Tibial nerve (tissue), 4 donors: ENCODE data around the gene UNC45B. TPM values are rescaled to one million over a fixed set of nuclear protein-coding genes. Genes with fewer than 3 reads are reported as not detected.

Experiments used
- DNase-seq, 2 donors: peaks; one replicate each; pipeline ENCODE4 v3.0.0-alpha.2; 2019; ENCODE audit warnings: low spot score in 2 of 2
- H3K27ac ChIP-seq, 4 donors: fragments of 200-600 bp; sonication (generic) in 3 of 4; one replicate each; pipeline ENCODE4 v1.5.1; 2017 to 2019; ENCODE audit warnings: mild to moderate bottlenecking in 1 of 4
- H3K27me3 ChIP-seq, 2 donors: fragments of 200-600 bp; sonication (generic) in 1 of 2; one replicate each; pipeline versions ENCODE4 v1.5.1 to v1.6.0; 2017 to 2019
- H3K36me3 ChIP-seq, 3 donors: fragments of 200-600 bp; sonication (generic); one replicate each; pipeline ENCODE4 v1.5.1; 2018 to 2019
- H3K4me1 ChIP-seq, 4 donors: fragments of 200-600 bp; sonication (generic) in 3 of 4; one replicate each; pipeline ENCODE4 v1.5.1; 2017 to 2019
- H3K4me3 ChIP-seq, 4 donors: fragments of 200-600 bp; sonication (generic) in 3 of 4; one replicate each; pipeline ENCODE4 v1.5.1; 2017 to 2019; ENCODE audit warnings: mild to moderate bottlenecking in 1 of 4, moderate library complexity in 1 of 4
- H3K9me3 ChIP-seq, 4 donors: fragments of 200-600 bp; sonication (generic) in 3 of 4; one replicate each; pipeline ENCODE4 v1.5.1; 2017 to 2019
- CTCF ChIP-seq, 5 experiments: fragments of 200-600 bp in 3 of 5; fragments of 450-650 bp in 2 of 5; sonication (generic) in 3 of 5; IDR thresholded peaks; one replicate each; pipeline ENCODE4 v1.5.1; 2016 to 2019; ENCODE audit warnings: antibody characterized with exemption in 5 of 5, mild to moderate bottlenecking in 3 of 5, moderate library complexity in 2 of 5
- EP300 ChIP-seq, 2 donors: sonication (generic); formaldehyde crosslinking; IDR thresholded peaks; one replicate each; pipeline ENCODE4 v1.6.1; 2017; ENCODE audit warnings: antibody characterized with exemption in 2 of 2, mild to moderate bottlenecking in 1 of 2
- POLR2A ChIP-seq, 2 donors: fragments of 450-650 bp; IDR thresholded peaks; one replicate each; pipeline ENCODE4 v1.6.1; 2017; ENCODE audit warnings: antibody characterized with exemption in 2 of 2, mild to moderate bottlenecking in 2 of 2, moderate library complexity in 2 of 2
- WGBS, 2 donors: methylation state at CpG; one replicate each; pipeline ENCODE4 v1.1.5; 2018; 5-methylcytosine and 5-hydroxymethylcytosine counted together
- total RNA-seq, 4 donors: library from RNA; depleted of rRNA; stranded (reverse); fragments of >200 nt; gene quantifications; one replicate each; pipeline ENCODE4 v1.1.0, GENCODE V29; 2016

Gene UNC45B
- total RNA-seq, 4 donors from 2014 or later, result not detected

- Histone ChIP-seq H3K27ac (no peak overlapping the region), H3K27me3 (no peaks in the 10 kb centered on the region), H3K4me1 (no peaks in the 10 kb centered on the region), H3K36me3 (no peaks in the 10 kb centered on the region), H3K9me3 (no peaks in the 10 kb centered on the region), H3K4me3 (no peak overlapping the region)
- TF ChIP-seq EP300 (IDR thresholded peaks at IDR 0.05) (no peak), POLR2A (IDR thresholded peaks at IDR 0.05) (no peak), CTCF (IDR thresholded peaks at IDR 0.05) (no peak)
- WGBS, 2 donors, result 71 to 76% methylated on average over 6 of the region's 6 CpGs
- DNase-seq, result no peak
Measured at GRCh38 chr17:35183332-35183731, 35.7 kb downstream of the UNC45B start.

- TF ChIP-seq CTCF (IDR thresholded peaks at IDR 0.05) (no peak), EP300 (IDR thresholded peaks at IDR 0.05) (no peak), POLR2A (IDR thresholded peaks at IDR 0.05) (no peak)
- no peak for DNase-seq
- H3K27ac ChIP-seq, result no peak overlapping the region
- no peak overlapping the region for H3K4me3 ChIP-seq
- no peaks in the 10 kb centered on the region for H3K27me3 ChIP-seq
- no peaks in the 10 kb centered on the region for H3K36me3 ChIP-seq
- WGBS, 2 donors, result 44 to 60% methylated on average over 3 of the region's 3 CpGs
- H3K4me1 ChIP-seq, result no peaks in the 10 kb centered on the region
- H3K9me3 ChIP-seq, result no peaks in the 10 kb centered on the region
Measured at GRCh38 chr17:35184274-35184673, 36.7 kb downstream of the UNC45B start.

- Histone ChIP-seq H3K36me3 (no peaks in the 10 kb centered on the region), H3K9me3 (no peaks in the 10 kb centered on the region), H3K4me3 (no peak overlapping the region), H3K27ac (no peak overlapping the region), H3K4me1 (no peaks in the 10 kb centered on the region), H3K27me3 (no peaks in the 10 kb centered on the region)
- TF ChIP-seq POLR2A (IDR thresholded peaks at IDR 0.05), result no peak
- no peak for TF ChIP-seq CTCF (IDR thresholded peaks at IDR 0.05)
- TF ChIP-seq EP300 (IDR thresholded peaks at IDR 0.05), result no peak
- WGBS, 2 donors, result 16 to 21% methylated on average over 1 of the region's 1 CpG
- DNase-seq, result no peak
Measured at GRCh38 chr17:35185849-35186248, 38.2 kb downstream of the UNC45B start.

GRCh38 chr17:35187481-35187880 is 39.9 kb downstream of the UNC45B start:
- no peak overlapping the region for H3K27ac ChIP-seq
- no peaks in the 10 kb centered on the region for H3K9me3 ChIP-seq
- H3K27me3 ChIP-seq, result no peaks in the 10 kb centered on the region
- H3K4me3 ChIP-seq, result no peak overlapping the region
- TF ChIP-seq POLR2A (IDR thresholded peaks at IDR 0.05), result no peak
- no peak for TF ChIP-seq CTCF (IDR thresholded peaks at IDR 0.05)
- TF ChIP-seq EP300 (IDR thresholded peaks at IDR 0.05), result no peak
- no peaks in the 10 kb centered on the region for H3K36me3 ChIP-seq
- DNase-seq, result no peak
- no peaks in the 10 kb centered on the region for H3K4me1 ChIP-seq
- 72 to 85% methylated on average over 2 of the region's 2 CpGs for WGBS, 2 donors

- no peaks in the 10 kb centered on the region for H3K27me3 ChIP-seq
- H3K9me3 ChIP-seq, result no peaks in the 10 kb centered on the region
- WGBS, 2 donors, result 17 to 19% methylated on average over 2 of the region's 2 CpGs
- no peak overlapping the region for H3K4me3 ChIP-seq
- no peaks in the 10 kb centered on the region for H3K4me1 ChIP-seq
- no peak overlapping the region for H3K27ac ChIP-seq
- TF ChIP-seq EP300 (IDR thresholded peaks at IDR 0.05), result no peak
- no peak for TF ChIP-seq POLR2A (IDR thresholded peaks at IDR 0.05)
- TF ChIP-seq CTCF (IDR thresholded peaks at IDR 0.05), result no peak
- H3K36me3 ChIP-seq, result no peaks in the 10 kb centered on the region
- DNase-seq, result no peak
Measured at GRCh38 chr17:35188111-35188510, 40.5 kb downstream of the UNC45B start.
